Thoracic aorta endothelial cell (primary cell): ENCODE results near the gene CIBAR2. TPM values are rescaled to one million over a fixed set of nuclear protein-coding genes. Genes with fewer than 3 reads are reported as not detected.

Experiments used
- total RNA-seq: library from RNA; depleted of rRNA; stranded (reverse); fragments of >200 nt; gene quantifications from 2 replicates; pipeline ENCODE4 v1.2.3, GENCODE V29; 2012

The CIBAR2 gene
- not detected in 2 replicates for total RNA-seq

GRCh38 chr16:85112364-85112763, at the start of gene CIBAR2:
TSS of gene CIBAR2 (minus strand) at chr16:85112472. CDS start at chr16:85112352, 120 bp downstream.

Other genes with a start within 250 kb of the CIBAR2 start
- 48.5 and 49.4 TPM in 2 replicates for gene ZDHHC7, start 100.9 kb downstream of the CIBAR2 start, total RNA-seq
- 3.6 and 3.8 TPM in 2 replicates for gene KIAA0513, start 84.7 kb downstream of the CIBAR2 start, total RNA-seq